Panc1 (cell line): Measurements from ENCODE around the gene NPAS3. TPM values are rescaled to one million over a fixed set of nuclear protein-coding genes. Genes with fewer than 3 reads are reported as not detected.

Experiments used
- ATAC-seq: fragments of 200-7000 bp; cut with Tn5 transposase; 2 replicates; pipeline ENCODE4 v1.9.1; 2020; ENCODE audit warnings: mild to moderate bottlenecking, moderate library complexity
- BruUV-seq: library from RNA; stranded (reverse); fragments of 400-500 nt; replicated peaks from 2 replicates; lab custom pipeline; 2021; lab: Mats Ljungman, UMichigan
- CTCF ChIA-PET: fragments of 300-600 bp; sonication (Branson Sonifier 250); formaldehyde crosslinking; loops from one replicate; lab custom pipeline; 2022; ENCODE audit warnings: antibody characterized with exemption; lab: Charles Lee
- POLR2A ChIA-PET: fragments of 300-600 bp; sonication (Branson Sonifier 250); formaldehyde crosslinking; loops from one replicate; lab custom pipeline; 2022; ENCODE audit warnings: antibody characterized with exemption; lab: Charles Lee
- DNase-seq: peaks from one replicate; pipeline ENCODE4 v3.0.0-alpha.2; 2010; ENCODE audit warnings: low read depth, low spot score
- H3K27ac ChIP-seq: 2 replicates; pipeline ENCODE4 v1.5.1; 2011; ENCODE audit warnings: mild to moderate bottlenecking, low read length, inconsistent platforms
- H3K27me3 ChIP-seq: fragments of 200-500 bp; sonication (Bioruptor generic); 2 replicates; pipeline ENCODE4 v1.6.0; 2014; ENCODE audit warnings: low read length, inconsistent platforms; ENCODE audit not compliant: control insufficient read depth, insufficient read depth
- H3K36me3 ChIP-seq: fragments of 200-500 bp; sonication (Bioruptor generic); 2 replicates; pipeline ENCODE4 v1.5.1; 2014; ENCODE audit warnings: inconsistent platforms, mild to moderate bottlenecking, low read length, moderate library complexity; ENCODE audit not compliant: control insufficient read depth, insufficient read depth
- H3K4me1 ChIP-seq: 2 replicates; pipeline ENCODE4 v1.5.1; 2011; ENCODE audit warnings: inconsistent platforms, mild to moderate bottlenecking, low read length, moderate library complexity; ENCODE audit not compliant: control insufficient read depth, insufficient read depth
- H3K4me3 ChIP-seq, 2 experiments: 2 replicates each; pipeline ENCODE4 v1.5.1; 2011 to 2012; ENCODE audit warnings: low read depth in 2 of 2, low read length in 2 of 2, mild to moderate bottlenecking in 2 of 2, inconsistent platforms in 1 of 2, moderate library complexity in 1 of 2
- H3K9me3 ChIP-seq: fragments of 200-500 bp; sonication (Bioruptor generic); 2 replicates; pipeline ENCODE4 v1.5.1; 2014; ENCODE audit warnings: low read depth, mild to moderate bottlenecking, inconsistent platforms, low read length, moderate library complexity; ENCODE audit not compliant: control insufficient read depth, insufficient read depth
- CTCF ChIP-seq: fragments of 450-650 bp; IDR thresholded peaks from 2 replicates; pipeline ENCODE4 v1.5.1; 2017; ENCODE audit warnings: mild to moderate bottlenecking
- POLR2AphosphoS5 ChIP-seq: IDR thresholded peaks from 2 replicates; pipeline ENCODE4 v1.6.1; 2012; ENCODE audit warnings: mild to moderate bottlenecking, low read depth, low read length, moderate library complexity
- REST ChIP-seq, 2 experiments: IDR thresholded peaks; 2 replicates each; pipeline ENCODE4 v1.6.1; 2011 to 2012; ENCODE audit warnings: low read depth in 2 of 2, control low read depth in 1 of 2, low read length in 1 of 2, mild to moderate bottlenecking in 1 of 2, moderate library complexity in 1 of 2; ENCODE audit not compliant: insufficient read depth in 1 of 2
- SIN3A ChIP-seq: IDR thresholded peaks from 2 replicates; pipeline ENCODE4 v1.6.1; 2012; ENCODE audit warnings: low read depth, mild to moderate bottlenecking, low read length, moderate library complexity, borderline replicate concordance; ENCODE audit not compliant: insufficient read depth
- TCF7L2 ChIP-seq: IDR thresholded peaks from 2 replicates; pipeline ENCODE4 v1.6.1; 2011; ENCODE audit warnings: mild to moderate bottlenecking, low read depth, low read length, inconsistent platforms
- in situ Hi-C: cut with HindIII; loops from 2 replicates; pipeline ENCODE4 v1.10.0; 2016; ENCODE audit warnings: low sequenced_read_pairs, low pct_unique_long_range_greater_than_20kb
- intact Hi-C: fragments of 100-400 bp; cut with micrococcal nuclease; formaldehyde crosslinking; loops from one replicate; pipeline ENCODE4 v1.10.0; 2022; ENCODE audit not compliant: unreplicated experiment
- total RNA-seq: library from RNA; stranded (reverse); gene quantifications from one replicate; pipeline ENCODE4 v1.2.1, GENCODE V29; 2021; ENCODE audit not compliant: unreplicated experiment

Gene NPAS3
- total RNA-seq, 1 experiment from 2014 or later = 0.23 TPM

- Histone ChIP-seq H3K9me3 (no peaks in the 10 kb centered on the region), H3K36me3 (no peaks in the 10 kb centered on the region), H3K4me3 (no peak overlapping the region), H3K4me1 (no peaks in the 10 kb centered on the region), H3K27me3 (no peaks in the 10 kb centered on the region), H3K27ac (no peak overlapping the region)
- no TSS peak for BruUV-seq
- DNase-seq = no peak
- intact Hi-C loops (no loop called here), in situ Hi-C loops (no loop called here)
- ChIA-PET POLR2A (no interaction called here), CTCF (no interaction called here)
- ATAC-seq = no peak
- TF ChIP-seq SIN3A = no peak
Measured at GRCh38 chr14:33381717-33382116, 443.0 kb downstream of the NPAS3 start.

GRCh38 chr14:33386140-33386539 is 447.5 kb downstream of the NPAS3 start:
- CTCF ChIA-PET = no interaction called here
- no TSS peak for BruUV-seq

More at GRCh38 chr14:33386140-33386539, 447.5 kb downstream of the NPAS3 start:
- intact Hi-C loops (no loop called here), in situ Hi-C loops (no loop called here)
- ATAC-seq = no peak
- POLR2A ChIA-PET = no interaction called here
- H3K27me3 ChIP-seq = no peaks in the 10 kb centered on the region
- no peak overlapping the region for H3K4me3 ChIP-seq
- no peak overlapping the region for H3K27ac ChIP-seq
- no peak for DNase-seq
- TF ChIP-seq CTCF (no peak), SIN3A (no peak), REST (IDR thresholded peaks at IDR 0.05; ENCODE audit: insufficient read depth in 1 of 2, low read depth in 2 of 2, low read length in 1 of 2) (no peak), TCF7L2 (no peak), POLR2AphosphoS5 (no peak)
- no peaks in the 10 kb centered on the region for H3K9me3 ChIP-seq
- no peaks in the 10 kb centered on the region for H3K36me3 ChIP-seq
- no peaks in the 10 kb centered on the region for H3K4me1 ChIP-seq
